ENCODE measurements around the gene NAB2.
"Not testable (repeated sequence)": the region's sequence is repeated elsewhere in the genome, so short reads cannot be mapped to it uniquely, and the experiment has no call there.

The NAB2 gene, protein sequence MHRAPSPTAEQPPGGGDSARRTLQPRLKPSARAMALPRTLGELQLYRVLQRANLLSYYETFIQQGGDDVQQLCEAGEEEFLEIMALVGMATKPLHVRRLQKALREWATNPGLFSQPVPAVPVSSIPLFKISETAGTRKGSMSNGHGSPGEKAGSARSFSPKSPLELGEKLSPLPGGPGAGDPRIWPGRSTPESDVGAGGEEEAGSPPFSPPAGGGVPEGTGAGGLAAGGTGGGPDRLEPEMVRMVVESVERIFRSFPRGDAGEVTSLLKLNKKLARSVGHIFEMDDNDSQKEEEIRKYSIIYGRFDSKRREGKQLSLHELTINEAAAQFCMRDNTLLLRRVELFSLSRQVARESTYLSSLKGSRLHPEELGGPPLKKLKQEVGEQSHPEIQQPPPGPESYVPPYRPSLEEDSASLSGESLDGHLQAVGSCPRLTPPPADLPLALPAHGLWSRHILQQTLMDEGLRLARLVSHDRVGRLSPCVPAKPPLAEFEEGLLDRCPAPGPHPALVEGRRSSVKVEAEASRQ

DNA sequence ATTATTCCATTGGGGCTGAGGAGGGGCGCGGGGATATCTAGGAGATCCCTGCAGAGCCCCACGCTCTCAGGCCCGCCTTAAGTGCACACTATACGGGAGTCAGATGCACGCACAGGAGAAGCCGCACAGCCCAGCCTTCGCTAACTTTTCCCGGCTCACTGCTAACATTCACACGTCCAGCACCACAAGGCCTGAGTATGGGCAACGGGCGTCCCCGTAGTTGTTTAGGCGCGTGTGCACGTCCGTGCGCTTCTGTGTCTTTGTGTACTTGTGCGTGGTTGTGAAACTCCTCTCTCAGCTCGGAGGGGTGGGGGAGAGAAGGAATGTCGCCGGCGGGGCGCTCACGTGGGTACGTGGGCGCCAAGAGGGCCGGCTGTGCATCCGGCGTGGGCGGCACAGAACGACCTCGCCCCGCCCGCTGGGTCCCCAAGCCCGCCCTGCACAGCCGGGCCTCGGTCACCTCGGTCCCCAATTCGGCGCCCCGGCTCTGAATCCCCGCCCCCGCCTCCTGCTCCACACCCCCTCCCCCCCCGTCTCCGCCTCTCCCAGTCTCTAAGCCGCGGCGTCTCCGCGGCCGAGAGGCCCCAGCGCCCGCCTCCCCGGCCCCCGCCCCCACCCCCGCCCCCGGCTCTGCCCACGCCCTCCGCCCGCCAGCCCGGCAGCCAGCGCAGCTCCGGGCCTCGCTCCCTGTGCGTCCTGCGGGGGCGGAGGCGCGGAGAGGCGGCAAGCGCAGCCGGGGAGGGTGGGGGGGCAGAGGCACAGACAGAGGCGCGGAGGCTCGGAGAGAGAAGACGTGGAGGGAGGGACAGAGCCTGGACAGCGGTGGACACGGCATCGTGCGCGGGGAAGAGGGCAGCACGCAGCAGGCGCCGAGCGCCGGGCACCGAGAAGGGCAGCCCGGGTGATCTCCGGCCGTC is at the start of gene NAB2:
Gene NAB2 (plus strand): TSS at position 761 of the 917 bp plus-strand sequence. CDS start 158 bp downstream, outside the sequence.
- DNase-seq: peak; percentile 55

DNA sequence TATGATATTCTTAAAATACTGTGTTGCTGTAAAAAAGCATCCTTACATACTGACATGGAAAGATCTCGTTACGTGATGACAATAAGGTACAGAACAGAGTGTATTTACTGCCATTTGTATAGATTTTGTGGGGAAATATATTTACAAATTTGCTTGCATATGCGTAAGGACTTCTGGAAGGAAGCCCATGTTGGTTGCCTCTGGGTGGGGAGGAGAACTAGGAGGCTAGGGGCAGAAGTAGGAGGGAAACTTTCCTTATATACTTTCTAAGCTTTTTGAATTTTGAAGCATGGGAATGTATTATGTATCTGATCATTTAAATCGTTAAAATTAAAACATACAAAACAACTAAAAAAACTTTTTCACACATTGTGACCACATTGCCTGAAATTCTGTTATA is 48.7 kb upstream of the NAB2 start:
- no peak for DNase-seq

DNA sequence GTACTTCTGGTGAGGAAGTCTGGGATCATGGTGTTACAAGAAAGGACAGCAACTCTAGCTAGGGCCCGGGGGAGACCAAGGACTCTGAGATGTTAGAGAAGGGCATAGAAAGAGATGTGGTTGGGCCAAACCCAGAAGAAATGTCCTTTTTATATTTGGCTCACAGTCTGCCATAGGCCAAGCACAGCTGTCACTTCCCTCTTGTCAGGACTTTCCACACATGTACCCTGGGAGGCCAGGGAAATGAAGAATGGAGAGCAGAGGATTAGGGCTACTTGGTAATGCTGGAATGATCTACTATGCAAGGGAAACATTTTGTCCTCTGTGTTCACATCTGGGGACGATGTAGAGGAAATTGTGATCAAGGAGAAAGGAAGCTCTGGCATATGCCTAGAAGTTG is 48.2 kb upstream of the NAB2 start:
- DNase-seq: no peak

DNA sequence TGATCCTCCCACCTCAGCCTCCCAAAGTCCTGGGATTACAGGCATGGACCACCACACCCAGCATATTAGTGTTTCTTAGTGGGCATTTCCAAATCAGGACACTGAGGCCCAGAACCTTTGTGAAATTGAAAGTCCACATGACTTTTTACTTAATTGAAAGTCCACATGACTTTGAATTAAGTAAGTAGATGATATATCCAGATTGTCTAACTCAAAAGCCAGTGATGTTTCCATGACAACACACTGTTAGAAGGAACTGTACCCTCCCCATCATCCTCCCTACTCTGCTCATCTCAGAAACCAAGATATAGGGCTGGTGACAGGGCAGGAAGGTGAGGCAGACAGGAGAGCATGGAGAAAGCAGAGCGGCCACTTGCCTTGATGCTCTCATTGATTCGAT is 46.2 kb upstream of the NAB2 start:
- no peak for DNase-seq

DNA sequence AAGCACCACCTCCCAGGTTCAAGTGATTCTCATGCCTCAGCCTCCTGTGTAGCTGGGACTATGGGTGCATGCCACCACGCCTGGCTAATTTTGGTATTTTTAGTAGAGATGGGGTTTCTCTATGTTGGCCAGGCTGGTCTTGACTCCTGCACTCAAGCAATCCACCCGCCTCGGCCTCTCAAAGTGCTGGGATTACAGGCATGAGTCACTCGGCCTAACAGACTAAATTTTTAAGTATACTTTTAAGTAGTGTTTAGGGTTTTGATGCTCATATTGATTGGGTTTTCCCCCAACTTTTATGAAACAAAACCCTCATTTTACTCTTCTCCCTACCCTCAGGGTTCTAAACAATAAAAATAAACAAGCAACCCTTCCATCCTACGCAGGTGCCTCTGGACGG is 44.4 kb upstream of the NAB2 start:
- no peak for DNase-seq

DNA sequence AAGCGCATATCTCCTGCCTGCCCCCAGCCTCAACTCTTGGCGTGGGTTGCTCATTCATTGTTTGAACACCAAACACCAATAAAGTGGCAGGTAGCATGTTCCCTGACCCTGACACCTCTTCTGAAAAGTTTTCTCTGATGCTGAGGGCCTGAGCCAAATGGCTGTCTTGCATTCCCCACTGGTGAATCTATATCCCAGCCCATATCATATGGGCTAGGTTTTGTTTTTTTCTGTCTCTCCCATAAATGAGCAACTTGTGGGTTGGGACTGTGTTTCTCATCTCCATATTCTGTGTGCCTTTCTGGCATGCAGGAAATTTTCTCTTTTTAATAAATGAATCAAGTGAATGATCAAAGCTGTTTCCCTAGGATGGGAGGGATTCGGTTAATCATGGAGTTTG is 44.0 kb upstream of the NAB2 start:
- DNase-seq: no peak

DNA sequence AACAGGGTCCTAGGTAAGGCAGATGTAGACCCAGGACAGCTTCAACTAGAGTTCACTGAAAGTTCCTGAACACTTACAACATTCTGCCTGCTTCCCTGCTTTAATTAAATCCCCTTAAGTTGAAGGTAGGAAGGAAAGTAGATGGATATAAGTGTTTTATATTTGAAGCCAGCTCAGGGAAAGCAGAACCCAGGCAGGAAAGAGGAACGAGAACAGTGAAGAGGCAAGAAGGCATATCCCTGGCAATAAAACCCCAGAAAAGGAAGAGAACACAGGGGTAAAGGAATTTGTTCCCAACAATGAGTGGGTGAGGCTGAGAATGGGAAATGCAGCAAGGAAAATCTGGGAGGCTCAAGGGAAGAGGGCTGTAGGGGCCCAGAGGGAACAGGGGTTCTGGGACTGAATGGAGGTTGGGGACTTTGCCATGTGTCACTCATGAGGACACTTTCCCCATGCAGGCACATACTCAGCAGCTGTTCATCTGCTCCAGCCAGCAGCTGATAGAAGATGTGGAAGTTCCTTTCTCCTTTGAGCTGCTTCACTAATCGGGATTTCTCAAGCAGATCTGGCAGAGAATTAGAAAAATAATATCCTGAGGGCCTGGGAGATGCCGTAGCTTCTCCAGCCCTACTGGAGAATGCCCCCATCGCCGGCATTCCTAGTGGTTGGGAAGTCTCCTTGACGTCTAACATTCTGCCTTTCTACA is 42.7 kb upstream of the NAB2 start:
- no peak for DNase-seq

DNA sequence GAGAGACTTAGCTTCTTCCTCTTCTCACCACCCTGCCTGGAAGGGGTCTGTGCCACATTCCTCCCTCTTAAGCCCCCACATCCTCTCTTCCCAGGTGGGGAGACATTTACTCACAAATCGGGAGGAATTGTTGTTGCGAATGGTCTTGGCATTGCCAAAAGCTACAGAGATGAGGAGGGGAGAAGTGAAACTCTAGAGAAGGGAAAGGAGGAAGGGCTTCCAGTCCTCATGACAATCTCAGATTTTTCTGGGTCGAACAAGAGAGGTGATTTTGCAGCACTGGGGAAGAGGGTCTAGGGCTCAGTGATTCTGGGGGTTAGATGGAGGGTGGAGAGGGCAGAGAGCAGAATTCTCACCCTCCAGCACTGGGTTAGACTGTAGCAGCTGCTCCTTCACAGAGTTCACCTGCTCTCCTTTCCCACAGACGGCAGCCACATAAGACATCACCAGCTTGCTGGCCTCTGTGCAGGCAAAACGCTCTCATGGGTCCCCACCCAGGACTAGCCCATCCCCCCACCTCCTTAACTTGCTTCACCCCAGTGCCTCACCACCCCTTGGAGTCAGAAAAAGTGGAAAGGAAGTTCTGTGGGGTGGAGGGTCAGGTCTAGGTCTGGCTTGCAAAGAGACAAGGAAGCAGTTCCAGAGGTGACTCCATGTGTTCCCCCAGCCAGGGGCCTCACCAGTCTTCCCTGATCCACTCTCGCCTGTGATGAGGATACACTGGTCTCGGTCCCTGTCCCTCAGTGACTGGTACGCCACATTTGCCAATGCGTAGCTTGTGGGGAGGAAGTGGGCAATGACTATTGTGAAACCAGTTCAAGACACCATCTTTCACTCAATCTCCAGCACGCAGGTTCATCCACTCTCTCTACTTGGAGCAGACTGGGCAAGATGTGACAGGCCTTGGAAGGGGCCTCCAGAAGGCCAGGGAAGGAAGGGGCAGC is 41.7 kb upstream of the NAB2 start:
- no peak for DNase-seq

DNA sequence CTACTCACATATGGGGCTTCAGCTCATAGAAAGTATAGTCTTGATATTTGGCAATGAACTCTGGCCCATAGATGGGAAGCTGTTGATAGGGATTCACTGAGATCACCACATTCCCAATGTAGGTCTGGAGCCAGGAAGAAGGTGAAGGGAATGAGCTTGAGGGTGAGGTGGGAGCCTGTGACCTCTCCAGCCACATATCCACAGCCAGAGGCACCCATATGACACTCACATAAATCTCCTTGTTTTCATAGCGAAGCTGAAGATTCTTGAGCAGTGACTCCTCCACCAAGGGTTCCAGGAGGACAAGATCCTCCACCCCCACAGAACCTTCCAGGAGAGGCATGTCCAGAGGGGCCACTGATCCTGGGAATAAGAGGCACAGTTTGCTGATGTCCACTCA is 40.9 kb upstream of the NAB2 start:
- DNase-seq: no peak

DNA sequence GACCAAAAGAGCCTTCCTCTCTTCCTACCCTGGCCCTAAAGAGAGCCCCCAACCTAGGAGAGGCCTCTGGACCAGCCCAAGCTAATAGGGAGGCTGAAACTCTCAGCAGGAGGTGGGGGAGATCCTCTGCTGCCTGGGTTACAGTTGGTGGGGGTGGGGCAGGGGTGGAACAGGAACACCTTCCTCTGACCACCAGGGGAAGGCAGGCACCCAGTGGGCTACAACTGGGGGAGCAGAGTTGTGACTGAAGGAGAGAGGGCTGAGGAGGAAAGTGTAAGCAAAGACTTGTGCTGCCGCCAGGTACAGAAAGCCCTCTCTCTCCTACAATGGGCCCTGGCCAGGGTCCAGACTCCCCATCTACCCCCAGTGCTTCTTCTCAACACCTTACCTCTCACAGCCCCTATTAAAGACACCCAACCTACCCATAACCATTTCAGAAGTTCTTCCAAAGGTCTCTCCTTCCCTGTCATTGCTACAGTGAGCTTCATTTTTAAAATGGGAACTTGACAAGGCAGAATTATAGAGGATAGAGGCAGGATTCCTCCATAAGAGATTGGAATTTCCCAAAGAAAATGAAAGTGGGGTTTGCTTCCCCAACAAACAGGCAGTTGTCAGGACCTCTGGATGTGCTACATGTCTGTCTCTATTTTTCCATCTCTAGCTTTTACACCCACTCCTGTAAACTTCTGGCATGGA is 40.3 kb upstream of the NAB2 start:
- no peak for DNase-seq

DNA sequence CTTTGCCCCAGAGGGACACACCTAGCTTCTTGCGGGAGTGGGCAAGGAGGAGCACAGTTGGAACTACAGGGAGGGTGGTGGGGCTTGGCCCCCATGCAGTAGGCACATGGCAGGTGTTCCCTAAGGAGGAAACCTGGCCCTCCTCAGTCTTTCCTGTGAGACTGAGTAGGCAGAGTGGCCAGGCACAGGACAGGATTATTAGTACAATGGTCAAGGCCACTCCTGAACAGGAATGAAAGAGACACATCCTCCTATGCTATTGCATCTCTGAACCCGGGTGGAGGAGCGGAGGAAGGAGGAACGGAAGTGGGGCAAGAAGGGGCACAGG is 39.8 kb upstream of the NAB2 start:
- DNase-seq: no peak

DNA sequence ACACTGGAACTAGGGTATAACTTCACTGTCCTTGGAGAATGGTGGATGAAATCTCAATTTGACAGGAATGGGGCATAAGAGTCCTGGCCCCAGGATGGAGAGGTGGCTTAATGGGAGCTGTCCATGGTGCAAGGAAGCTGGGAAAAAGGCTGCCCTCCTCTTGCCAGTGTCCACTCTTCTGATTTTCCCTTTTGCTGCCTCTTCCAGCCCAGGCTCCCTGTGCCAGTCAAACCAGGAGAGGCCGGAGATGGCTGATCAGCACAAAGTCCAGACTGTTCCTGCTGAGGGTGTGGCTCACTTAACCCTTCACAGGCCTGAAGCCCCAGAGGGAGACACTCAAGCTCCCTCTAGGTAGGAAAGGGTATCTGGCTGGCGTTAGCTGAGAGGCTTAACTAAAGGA is 39.0 kb upstream of the NAB2 start, which contains the start of gene MYO1A:
Gene MYO1A (minus strand): TSS at position 240 of the 400 bp plus-strand sequence. CDS start 1,806 bp downstream, outside the sequence.
- DNase-seq: no peak

DNA sequence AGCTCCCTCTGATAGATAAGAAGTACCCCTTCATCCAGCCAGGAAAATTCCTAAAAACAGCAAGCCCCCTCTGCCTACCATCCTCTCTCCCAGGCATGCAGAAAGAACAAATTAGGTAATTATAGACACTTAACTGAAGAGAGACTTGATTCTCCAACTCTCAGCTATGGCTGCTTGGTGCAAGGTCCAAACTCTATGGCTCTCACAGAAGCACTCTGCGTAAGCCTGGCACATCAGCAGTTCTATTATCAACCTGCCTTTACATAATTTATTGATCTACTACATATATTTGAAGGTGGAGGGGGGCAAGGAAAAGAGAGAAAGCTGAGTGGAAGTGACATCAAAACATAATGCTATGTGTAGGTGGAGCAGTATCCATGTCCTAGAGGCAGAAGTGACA is 37.9 kb upstream of the NAB2 start:
- DNase-seq: no peak

DNA sequence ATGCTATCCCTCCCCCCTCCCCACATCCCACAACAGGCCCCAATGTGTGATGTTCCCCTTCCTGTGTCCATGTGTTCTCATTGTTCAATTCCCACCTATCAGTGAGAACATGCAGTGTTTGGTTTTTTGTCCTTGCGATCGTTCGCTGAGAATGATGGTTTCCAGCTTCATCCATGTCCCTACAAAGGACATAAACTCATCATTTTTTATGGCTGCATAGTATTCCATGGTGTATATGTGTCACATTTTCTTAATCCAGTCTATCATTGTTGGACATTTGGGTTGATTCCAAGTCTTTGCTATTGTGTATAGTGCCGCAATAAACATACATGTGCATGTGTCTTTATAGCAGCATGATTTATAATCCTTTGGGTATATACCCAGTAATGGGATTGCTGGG is 35.8 kb upstream of the NAB2 start:
- not testable (repeated sequence) for DNase-seq

DNA sequence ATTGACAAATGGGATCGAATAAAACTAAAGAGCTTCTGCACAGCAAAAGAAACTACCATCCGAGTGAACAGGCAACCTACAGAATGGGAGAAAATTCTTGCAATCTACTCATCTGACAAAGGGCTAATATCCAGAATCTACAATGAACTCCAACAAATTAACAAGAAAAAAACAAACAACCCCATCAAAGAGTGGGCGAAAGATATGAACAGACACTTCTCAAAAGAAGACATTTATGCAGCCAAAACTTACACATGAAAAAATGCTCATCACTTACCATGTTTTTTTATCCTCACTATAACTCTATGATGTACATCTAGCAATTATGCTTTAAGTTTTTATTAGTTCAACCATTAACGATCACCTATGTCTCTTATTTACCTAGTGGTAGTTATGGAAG is 35.0 kb upstream of the NAB2 start:
- DNase-seq: not testable (repeated sequence)

DNA sequence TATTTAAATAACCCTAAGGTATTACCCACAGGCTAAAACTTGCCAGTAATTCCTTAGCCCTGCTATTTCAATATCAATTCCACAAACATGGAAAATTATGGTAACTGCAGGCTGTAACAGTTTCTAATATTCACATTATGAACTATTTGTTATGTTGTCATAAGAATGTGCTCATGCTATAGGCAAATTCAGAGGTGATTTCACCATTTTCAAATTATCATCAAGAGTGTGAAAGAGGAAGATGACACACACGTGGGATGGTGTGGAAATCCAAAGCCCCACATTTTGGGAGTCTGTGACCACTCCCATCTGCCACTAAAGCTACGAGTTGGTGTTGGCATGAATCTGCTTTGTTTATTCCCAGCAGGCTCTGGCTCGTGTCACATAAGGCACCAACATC is 33.1 kb upstream of the NAB2 start:
- DNase-seq: no peak

DNA sequence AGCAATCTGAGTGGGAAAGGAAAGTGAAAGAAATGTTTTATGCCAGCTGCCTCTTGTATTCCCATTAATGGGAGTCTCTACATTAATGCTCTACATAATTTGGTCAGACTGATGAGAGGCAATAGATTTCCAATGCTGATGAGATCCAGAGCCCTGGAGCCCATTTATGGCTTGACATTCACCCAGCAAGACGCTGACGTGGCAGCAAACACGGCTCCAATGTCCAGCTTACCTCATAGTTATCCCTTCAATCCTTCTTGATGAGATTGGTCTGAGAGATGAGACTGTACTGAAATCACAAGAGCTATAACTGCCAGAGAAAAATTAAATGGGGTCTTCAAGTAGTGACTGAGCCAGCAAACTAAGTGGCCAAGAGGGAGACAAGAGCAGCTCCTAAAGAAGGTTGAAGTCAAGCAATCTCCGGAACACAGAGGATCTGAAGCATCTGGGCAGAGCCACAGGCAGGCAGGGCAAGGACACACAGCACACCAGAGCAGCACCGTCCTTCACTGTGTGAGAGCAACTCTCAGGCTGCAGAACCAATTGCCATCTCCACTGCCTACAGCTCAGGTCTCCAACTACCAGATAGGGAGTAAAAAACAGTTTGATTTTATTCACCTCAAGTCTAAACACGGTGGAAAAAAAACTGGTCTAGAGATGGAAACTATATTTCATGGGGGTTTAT is 31.7 kb upstream of the NAB2 start:
- no peak for DNase-seq

DNA sequence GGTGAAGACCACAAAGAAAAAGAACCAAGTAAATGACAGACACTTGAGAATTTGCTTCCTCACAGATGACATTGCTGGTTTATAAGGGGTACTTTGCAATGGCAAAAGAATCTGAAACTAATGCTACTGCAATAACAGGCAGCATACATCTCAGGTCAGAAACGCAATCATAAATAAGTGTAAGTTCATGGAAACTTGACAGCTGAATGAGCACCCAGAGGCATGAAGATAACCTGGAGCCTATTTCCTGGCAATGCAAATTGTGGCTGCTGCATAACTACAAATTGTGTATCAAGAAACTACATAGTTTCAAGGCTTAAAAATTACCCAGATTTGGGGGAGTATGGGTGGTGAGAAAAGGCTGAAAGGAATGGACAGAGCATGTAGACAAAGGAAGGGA is 30.5 kb upstream of the NAB2 start:
- no peak for DNase-seq

DNA sequence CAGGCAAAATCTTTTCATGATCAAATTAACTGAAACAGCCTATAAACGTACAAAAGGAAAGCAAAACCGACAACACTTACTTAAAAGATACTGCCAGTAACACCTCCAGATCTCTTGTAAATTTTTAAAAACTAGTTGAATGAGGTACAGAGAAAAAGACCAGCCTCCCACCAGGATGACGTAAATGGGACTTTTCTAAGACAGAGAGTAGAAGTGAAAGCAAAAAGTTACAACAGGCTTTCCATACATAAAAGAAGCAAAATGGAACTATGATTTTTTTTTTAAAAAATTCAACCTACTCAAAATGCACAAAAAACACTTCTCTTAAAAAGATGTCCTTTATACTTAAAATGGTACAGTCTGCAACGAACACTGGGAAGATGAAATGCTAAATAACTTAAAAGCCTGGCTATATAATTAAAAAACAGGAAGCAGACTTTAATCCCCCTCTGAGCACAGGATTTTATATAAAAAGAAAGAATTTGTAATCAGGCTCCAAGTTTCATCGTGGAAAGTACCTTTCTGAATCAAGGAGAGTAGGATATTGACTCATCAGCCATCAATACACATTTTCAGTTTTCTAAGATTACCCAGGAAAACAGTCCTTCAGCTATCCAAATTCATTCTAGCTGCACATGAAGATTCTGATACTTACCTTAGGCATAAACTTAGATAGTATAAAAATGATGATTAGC is 24.8 kb upstream of the NAB2 start:
- DNase-seq: no peak

DNA sequence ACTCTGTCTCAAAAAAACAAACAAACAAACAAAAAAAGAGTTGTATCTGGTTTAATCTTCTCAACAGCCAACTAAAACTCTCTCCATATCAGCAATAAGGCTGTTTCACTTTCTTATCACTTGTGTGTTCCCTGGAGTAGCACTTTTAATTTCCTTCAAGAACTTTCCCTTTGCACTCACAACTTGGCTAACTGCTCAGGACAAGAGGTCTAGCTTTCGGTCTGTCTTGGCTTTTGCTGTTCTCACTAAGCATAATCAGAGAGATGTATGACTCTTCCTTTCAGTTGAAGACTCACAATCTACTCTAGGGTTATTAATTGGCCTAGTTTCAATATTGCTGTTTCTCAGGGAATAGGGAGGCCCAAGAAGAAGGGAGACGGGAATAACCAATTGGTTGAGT is 22.7 kb upstream of the NAB2 start:
- DNase-seq: no peak
